Breast epithelium (tissue), 3 donors: Measurements from ENCODE around the gene HUNK.

ENCODE experiments used
- CTCF ChIP-seq, 3 donors: fragments of 450-650 bp; IDR thresholded peaks; one replicate each; pipeline ENCODE4 v1.5.1; 2016 to 2017; ENCODE audit warnings: antibody characterized with exemption in 3 of 3, mild to moderate bottlenecking in 3 of 3, moderate library complexity in 3 of 3
- POLR2A ChIP-seq: fragments of 450-650 bp; IDR thresholded peaks from one replicate; pipeline ENCODE4 v1.6.1; 2016; ENCODE audit warnings: antibody characterized with exemption, mild to moderate bottlenecking, moderate library complexity
- POLR2AphosphoS5 ChIP-seq, 3 donors: sonication (generic); formaldehyde crosslinking; IDR thresholded peaks; one replicate each; pipeline ENCODE4 v1.6.1; 2017; ENCODE audit warnings: antibody characterized with exemption in 3 of 3

- TF ChIP-seq CTCF (IDR thresholded peaks at IDR 0.05) (no peak), POLR2A (no peak), POLR2AphosphoS5 (IDR thresholded peaks at IDR 0.05) (no peak)
Measured at GRCh38 chr21:31973402-31973944, 100.7 kb downstream of the HUNK start.
